Esophagus muscularis mucosa (tissue), 4 donors: ENCODE data around the gene RASA1. TPM values are rescaled to one million over a fixed set of nuclear protein-coding genes. Genes with fewer than 3 reads are reported as not detected.

ENCODE experiments used
- DNase-seq: peaks from one replicate; pipeline ENCODE4 v3.0.0-alpha.2; 2017; ENCODE audit errors: extremely low spot score
- H3K27ac ChIP-seq, 4 donors: fragments of 200-600 bp; sonication (generic); replicated peaks in 1 of 4; 1 replicate in 3 of 4; 2 replicates in 1 of 4; pipeline ENCODE4 v1.5.1; 2016 to 2019; ENCODE audit warnings: mild to moderate bottlenecking in 1 of 4
- H3K27me3 ChIP-seq, 4 donors: fragments of 200-600 bp; sonication (generic); one replicate each; pipeline versions ENCODE4 v1.5.1 to v1.6.0; 2016 to 2019
- H3K36me3 ChIP-seq, 4 donors: fragments of 200-600 bp; sonication (generic); one replicate each; pipeline ENCODE4 v1.5.1; 2016 to 2019
- H3K4me1 ChIP-seq, 4 donors: fragments of 200-600 bp; sonication (generic); one replicate each; pipeline ENCODE4 v1.5.1; 2016 to 2019
- H3K4me3 ChIP-seq, 4 donors: fragments of 200-600 bp; sonication (generic); 1 replicate in 2 of 4; 2 replicates in 2 of 4; pipeline ENCODE4 v1.5.1; 2016 to 2019; ENCODE audit warnings: mild to moderate bottlenecking in 4 of 4, moderate library complexity in 1 of 4
- H3K9me3 ChIP-seq, 4 donors: fragments of 200-600 bp; sonication (generic); 1 replicate in 3 of 4; 2 replicates in 1 of 4; pipeline ENCODE4 v1.5.1; 2016 to 2019
- CTCF ChIP-seq, 3 experiments: fragments of 200-600 bp in 2 of 3; fragments of 450-650 bp in 1 of 3; sonication (generic) in 2 of 3; IDR thresholded peaks; one replicate each; pipeline ENCODE4 v1.5.1; 2017 to 2019; ENCODE audit warnings: antibody characterized with exemption in 3 of 3, mild to moderate bottlenecking in 2 of 3, moderate library complexity in 1 of 3
- EP300 ChIP-seq: sonication (generic); formaldehyde crosslinking; IDR thresholded peaks from one replicate; pipeline ENCODE4 v1.6.1; 2017; ENCODE audit warnings: antibody characterized with exemption
- POLR2A ChIP-seq: fragments of 450-650 bp; IDR thresholded peaks from one replicate; pipeline ENCODE4 v1.6.1; 2017; ENCODE audit warnings: antibody characterized with exemption, moderate library complexity, mild to moderate bottlenecking, low read depth
- POLR2AphosphoS5 ChIP-seq, 2 donors: sonication (generic); formaldehyde crosslinking; IDR thresholded peaks; one replicate each; pipeline ENCODE4 v1.6.1; 2017; ENCODE audit warnings: antibody characterized with exemption in 2 of 2
- whole genome bisulfite sequencing: methylation state at CpG from one replicate; pipeline ENCODE4 v1.1.5; 2018; 5-methylcytosine and 5-hydroxymethylcytosine counted together
- intact Hi-C: fragments of 100-400 bp; cut with DNase I; formaldehyde crosslinking; loops from one replicate; pipeline ENCODE4 v1.15.1; 2023
- total RNA-seq, 4 donors: library from RNA; depleted of rRNA; stranded (reverse); fragments of >200 nt; gene quantifications; one replicate each; pipeline versions ENCODE4 v1.1.0 to v1.2.1, GENCODE V29; 2016

The RASA1 gene
- 10 to 100 TPM; 23.4 to 27.3 (median 23.6) TPM for total RNA-seq

DNA sequence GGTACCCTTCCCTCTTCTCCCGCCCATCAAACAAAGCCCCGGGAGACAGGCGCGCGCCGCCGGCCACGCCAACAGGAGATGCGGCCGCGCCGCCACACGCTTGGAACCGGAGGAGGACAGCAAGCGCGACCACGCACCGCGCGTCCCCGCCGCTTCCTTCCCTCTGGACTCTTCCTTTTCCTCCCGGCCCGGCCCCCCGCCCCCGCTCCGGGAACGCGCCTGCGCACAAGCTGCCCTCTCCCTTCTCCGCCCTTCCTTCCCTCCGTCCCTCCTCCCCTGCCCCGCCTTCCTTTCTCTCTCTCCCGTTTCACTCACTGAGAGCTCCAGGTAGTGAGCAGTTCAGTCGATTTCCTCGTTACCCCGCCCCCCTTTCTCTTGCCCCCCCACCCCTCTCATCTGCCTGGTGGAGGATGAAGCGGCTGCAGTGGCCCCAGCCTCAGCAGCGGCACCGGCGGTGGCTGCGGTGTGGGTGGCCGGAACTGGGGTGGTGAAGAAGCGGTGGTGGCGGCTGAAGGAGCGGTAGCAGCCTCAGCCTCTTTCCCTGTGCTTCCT lies at the start of gene RASA1:
TSS of gene RASA1 (plus strand) at position 310 of the 552 bp plus-strand sequence. CDS start 569 bp downstream, outside the sequence.
- Histone ChIP-seq H3K27me3 (no peaks in the 10 kb centered on the region), H3K4me1 (peaks cover 11 to 41% (median 32%) of the 10 kb centered on the region in 4 donors), H3K27ac (peak within 1 kb of the TSS; percentile 83 to 94 (median 92)), H3K9me3 (no peaks in the 10 kb centered on the region), H3K4me3 (peak within 1 kb of the TSS; percentile 85 to 98 (median 92)), H3K36me3 (no peaks in the 10 kb centered on the region)
- TF ChIP-seq POLR2A (peak; percentile 32), CTCF (IDR thresholded peaks at IDR 0.05) (no peak), POLR2AphosphoS5 (IDR thresholded peaks at IDR 0.05) (peak; percentile 84 to 91), EP300 (no peak)
- intact Hi-C loops: loop anchor here (5.0 kb wide), 1 partner anchor 145 kb away; the partner anchor contains the start of gene CCNH
- under 1% methylated on average over 46 of the region's 46 CpGs for WGBS
- DNase-seq: peak; percentile 97

DNA sequence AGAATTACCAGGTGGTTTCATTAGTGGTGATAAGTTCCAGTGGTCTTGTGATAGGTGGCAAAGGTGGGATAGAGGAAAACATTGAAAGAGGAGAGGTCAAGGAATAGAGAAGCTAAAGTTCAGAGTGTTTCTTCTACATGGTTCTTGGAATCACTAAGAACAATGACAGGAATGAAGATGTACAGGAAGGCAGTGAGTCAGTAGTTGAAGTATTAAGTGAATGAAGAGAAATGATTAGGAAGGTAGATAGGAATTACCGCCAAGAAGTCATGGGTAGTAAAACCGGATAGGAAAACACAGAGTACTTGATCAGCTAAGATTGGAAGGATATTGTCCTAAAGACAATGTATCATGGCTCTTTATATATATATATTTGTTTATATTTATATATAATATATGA lies 37.9 kb upstream of the RASA1 start:
- H3K4me1 ChIP-seq: no peaks in the 10 kb centered on the region
- H3K4me3 ChIP-seq: no peak overlapping the region
- no peaks in the 10 kb centered on the region for H3K9me3 ChIP-seq
- H3K36me3 ChIP-seq: no peaks in the 10 kb centered on the region
- H3K27me3 ChIP-seq: peaks cover 0 to 4% (median 0%) of the 10 kb centered on the region in 4 donors
- no peak for TF ChIP-seq POLR2A
- TF ChIP-seq EP300: no peak
- no peak for TF ChIP-seq POLR2AphosphoS5 (IDR thresholded peaks at IDR 0.05)
- no peak for TF ChIP-seq CTCF (IDR thresholded peaks at IDR 0.05)
- DNase-seq: no peak
- H3K27ac ChIP-seq: no peak overlapping the region
- WGBS: 86% methylated on average over 2 of the region's 2 CpGs
- intact Hi-C loops: no loop called here

DNA sequence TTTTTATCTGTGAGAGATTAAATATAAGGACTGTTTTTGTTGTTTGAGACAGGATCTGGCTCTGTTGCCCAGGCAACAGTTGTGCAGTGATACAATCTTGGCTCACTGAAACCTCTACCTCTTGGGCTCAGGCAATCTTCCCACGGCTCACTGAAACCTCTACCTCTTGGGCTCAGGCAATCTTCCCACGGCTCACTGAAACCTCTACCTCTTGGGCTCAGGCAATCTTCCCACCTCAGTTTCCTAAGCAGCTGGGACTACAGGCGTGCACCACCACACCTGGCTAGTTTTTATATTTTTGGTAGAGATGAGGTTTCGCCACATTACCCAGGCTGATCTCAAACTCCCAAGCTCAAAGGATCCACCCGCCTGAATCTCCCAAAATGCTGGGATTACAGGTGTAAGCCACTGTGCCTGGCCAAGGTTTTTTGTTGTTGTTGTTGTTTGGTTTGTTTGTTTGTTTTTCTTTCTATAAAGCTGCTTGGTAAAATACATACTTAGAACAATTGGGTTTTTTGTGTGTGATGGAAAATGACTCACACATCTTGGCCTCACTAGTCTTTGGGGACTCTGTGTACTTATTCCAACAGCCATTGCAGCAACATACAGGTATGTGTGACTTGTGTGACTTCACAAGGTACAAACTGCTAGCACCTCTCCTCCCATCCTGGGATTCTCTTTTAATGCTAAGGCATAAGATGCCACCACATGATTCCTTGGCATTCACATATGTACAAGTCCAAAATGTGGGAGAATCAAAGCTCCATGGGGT lies 36.5 kb upstream of the RASA1 start:
- TF ChIP-seq CTCF (IDR thresholded peaks at IDR 0.05): no peak
- no peak for TF ChIP-seq EP300
- Histone ChIP-seq H3K27me3 (peaks cover 0 to 4% (median 0%) of the 10 kb centered on the region in 4 donors), H3K4me3 (no peak overlapping the region), H3K27ac (no peak overlapping the region), H3K4me1 (no peaks in the 10 kb centered on the region), H3K36me3 (no peaks in the 10 kb centered on the region), H3K9me3 (no peaks in the 10 kb centered on the region)
- DNase-seq: no peak
- intact Hi-C loops: no loop called here
- 79% methylated on average over 5 of the region's 5 CpGs for WGBS

DNA sequence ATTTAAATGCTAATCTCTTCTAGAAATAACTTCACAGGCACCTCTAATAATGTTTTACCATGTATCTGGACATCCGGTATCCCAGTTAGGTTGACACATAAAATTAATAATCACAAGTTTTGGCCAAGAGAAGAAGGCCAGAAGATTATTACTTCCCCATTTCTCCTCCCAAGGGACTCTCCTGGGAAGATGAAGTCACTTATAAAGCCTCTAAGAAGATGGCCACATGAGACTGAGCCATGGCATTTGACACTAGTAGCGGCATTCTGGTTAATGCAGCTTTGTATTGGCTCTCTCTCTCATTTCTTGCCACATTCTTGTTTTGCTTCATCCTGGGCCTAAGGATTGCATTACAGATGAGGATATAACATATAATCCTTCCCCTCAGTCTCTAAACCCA lies 34.5 kb upstream of the RASA1 start:
- DNase-seq: no peak
- no peak overlapping the region for H3K27ac ChIP-seq
- no peaks in the 10 kb centered on the region for H3K9me3 ChIP-seq
- WGBS: 89% methylated on average over 2 of the region's 2 CpGs
- TF ChIP-seq EP300 (no peak), POLR2A (no peak), CTCF (IDR thresholded peaks at IDR 0.05) (no peak), POLR2AphosphoS5 (IDR thresholded peaks at IDR 0.05) (no peak)
- H3K4me1 ChIP-seq: no peaks in the 10 kb centered on the region
- no peaks in the 10 kb centered on the region for H3K36me3 ChIP-seq
- no peak overlapping the region for H3K4me3 ChIP-seq
- H3K27me3 ChIP-seq: peaks cover 0 to 4% (median 0%) of the 10 kb centered on the region in 4 donors
- intact Hi-C loops: no loop called here
